ENCODE data around the gene PCNP. TPM values are rescaled to one million over a fixed set of nuclear protein-coding genes. Genes with fewer than 3 reads are reported as not detected.
"Not testable (repeated sequence)": the region's sequence is repeated elsewhere in the genome, so short reads cannot be mapped to it uniquely, and the experiment has no call there.

PCNP gene
- total RNA-seq, 2 donors from 2014 or later = 63.4 to 83.9 TPM

DNA sequence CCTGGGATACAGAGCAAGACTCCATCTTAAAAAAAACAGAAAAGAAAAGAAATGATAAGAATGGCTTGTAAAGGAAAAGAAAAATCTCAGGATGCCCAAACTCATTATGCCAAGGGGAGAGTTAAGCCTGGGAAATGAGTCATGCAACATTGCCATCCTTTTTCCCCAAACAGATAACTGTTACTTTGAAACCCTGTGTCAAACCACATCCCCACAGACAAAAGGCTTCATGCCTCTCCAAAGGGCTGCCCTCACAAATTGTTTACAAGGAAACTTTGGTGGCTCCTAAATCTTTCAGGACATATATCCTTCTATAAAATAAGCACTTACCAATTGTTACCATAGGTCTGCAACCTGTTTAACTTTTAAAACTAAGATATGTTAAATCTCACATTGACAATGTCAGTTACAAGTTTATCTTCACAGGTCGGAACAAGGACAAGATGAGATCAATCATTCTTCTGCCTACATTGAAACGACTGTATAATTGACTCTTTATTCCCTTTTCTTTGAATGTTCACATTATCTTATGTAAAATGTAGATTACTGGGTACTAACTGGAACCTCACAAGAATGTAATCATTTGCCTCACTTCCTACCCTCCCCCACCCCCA is 42.4 kb upstream of the PCNP start:
- Histone ChIP-seq H3K4me3 (no peak overlapping the region), H3K36me3 (no peaks in the 10 kb centered on the region), H3K9me3 (peaks cover 0 to 5% of the 10 kb centered on the region in 2 donors), H3K27me3 (no peaks in the 10 kb centered on the region), H3K4me1 (no peaks in the 10 kb centered on the region), H3K27ac (no peak overlapping the region)
- TF ChIP-seq, protein P1, sequence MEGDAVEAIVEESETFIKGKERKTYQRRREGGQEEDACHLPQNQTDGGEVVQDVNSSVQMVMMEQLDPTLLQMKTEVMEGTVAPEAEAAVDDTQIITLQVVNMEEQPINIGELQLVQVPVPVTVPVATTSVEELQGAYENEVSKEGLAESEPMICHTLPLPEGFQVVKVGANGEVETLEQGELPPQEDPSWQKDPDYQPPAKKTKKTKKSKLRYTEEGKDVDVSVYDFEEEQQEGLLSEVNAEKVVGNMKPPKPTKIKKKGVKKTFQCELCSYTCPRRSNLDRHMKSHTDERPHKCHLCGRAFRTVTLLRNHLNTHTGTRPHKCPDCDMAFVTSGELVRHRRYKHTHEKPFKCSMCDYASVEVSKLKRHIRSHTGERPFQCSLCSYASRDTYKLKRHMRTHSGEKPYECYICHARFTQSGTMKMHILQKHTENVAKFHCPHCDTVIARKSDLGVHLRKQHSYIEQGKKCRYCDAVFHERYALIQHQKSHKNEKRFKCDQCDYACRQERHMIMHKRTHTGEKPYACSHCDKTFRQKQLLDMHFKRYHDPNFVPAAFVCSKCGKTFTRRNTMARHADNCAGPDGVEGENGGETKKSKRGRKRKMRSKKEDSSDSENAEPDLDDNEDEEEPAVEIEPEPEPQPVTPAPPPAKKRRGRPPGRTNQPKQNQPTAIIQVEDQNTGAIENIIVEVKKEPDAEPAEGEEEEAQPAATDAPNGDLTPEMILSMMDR (IDR thresholded peaks at IDR 0.05) = no peak
- DNase-seq (ENCODE audit: low spot score) = no peak

DNA sequence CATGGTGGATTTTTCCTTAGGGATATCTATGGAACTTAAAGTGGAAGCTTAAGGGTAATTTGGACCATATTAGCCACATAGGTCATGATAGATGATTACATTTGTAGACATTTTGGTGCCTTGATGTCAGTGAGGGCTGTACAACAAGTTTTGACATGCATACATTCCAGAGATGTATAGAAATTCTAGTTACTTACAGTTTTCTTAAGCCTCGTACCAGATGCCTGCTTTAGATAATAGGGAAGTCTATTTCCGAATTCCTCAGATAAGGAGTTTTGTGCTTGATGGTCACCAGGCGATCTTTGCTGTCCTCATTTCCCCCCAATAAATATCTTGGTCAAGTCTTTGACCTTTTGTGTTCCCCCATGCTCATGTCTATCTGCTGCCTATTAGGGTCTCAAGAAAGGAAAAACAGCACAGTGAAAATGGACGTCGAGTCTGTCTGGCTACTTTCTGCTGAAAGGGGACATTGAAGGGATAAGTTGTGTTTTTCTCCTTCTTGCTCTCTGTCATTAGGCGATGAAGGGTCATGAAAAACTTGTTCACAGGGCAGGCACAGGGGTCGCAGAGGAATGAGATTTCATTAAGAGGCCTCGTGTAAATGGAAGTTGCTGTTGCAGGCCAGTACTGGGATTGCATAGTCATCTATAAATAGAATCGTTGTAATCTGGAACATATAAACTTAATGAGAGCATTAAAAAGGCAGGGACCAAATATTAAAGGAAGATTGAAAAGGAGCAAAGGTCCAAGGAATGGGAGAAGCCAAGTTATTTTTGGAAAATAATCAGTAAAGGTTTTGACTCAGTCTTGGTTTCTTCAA is 41.0 kb upstream of the PCNP start:
- no peaks in the 10 kb centered on the region for H3K27me3 ChIP-seq
- peaks cover 0 to 5% of the 10 kb centered on the region in 2 donors for H3K9me3 ChIP-seq
- H3K4me3 ChIP-seq = no peak overlapping the region
- H3K4me1 ChIP-seq = no peaks in the 10 kb centered on the region
- no peak for DNase-seq (ENCODE audit: low spot score)
- H3K27ac ChIP-seq = no peak overlapping the region
- H3K36me3 ChIP-seq = no peaks in the 10 kb centered on the region
- TF ChIP-seq, protein P1 (IDR thresholded peaks at IDR 0.05) = no peak

DNA sequence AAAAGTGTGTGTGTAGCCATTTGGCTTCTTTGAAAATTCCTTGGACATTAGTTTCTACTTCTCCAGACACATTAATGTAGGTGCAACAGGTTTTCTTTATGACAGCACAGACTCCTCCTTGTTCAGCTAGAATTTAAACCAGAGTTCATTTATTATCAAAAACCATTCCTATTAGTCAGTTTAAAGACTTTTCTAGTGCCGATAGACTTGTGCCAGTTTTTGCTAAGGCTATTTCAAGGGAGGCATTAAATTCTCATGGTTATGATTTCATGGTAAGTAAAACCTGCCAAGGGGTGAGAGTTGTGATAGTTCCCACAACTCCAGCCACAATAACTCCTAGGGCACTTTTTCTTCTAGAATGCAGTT is 40.4 kb upstream of the PCNP start:
- TF ChIP-seq, protein P1 (IDR thresholded peaks at IDR 0.05) = no peak
- Histone ChIP-seq H3K4me1 (no peaks in the 10 kb centered on the region), H3K27me3 (no peaks in the 10 kb centered on the region)

DNA sequence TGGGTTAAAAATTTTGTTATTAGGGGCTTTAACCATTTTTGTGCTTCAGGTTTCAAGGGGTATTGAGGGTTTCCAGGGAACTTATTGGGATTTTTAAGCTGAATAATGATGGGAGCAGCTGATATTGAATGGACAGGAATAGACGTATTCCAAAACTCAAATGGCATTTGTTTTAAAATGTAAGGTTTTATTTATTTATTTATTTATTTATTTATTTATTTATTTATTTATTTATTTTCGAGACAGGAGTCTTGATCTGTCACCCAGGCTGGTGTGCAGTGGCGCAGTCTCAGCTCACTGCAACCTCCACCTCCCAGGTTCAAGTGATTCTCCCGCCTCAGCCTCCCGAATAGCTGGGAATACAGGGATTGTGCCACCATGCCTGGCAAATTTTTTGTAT is 38.8 kb upstream of the PCNP start:
- no peak overlapping the region for H3K27ac ChIP-seq
- TF ChIP-seq, protein P1 (IDR thresholded peaks at IDR 0.05) = no peak
- H3K27me3 ChIP-seq = no peaks in the 10 kb centered on the region
- H3K36me3 ChIP-seq = no peaks in the 10 kb centered on the region
- DNase-seq (ENCODE audit: low spot score) = no peak
- no peaks in the 10 kb centered on the region for H3K4me1 ChIP-seq
- H3K4me3 ChIP-seq = no peak overlapping the region
- no peaks in the 10 kb centered on the region for H3K9me3 ChIP-seq

More for the DNA sequence above, 40.4 kb upstream of the PCNP start:
- no peaks in the 10 kb centered on the region for H3K36me3 ChIP-seq
- H3K9me3 ChIP-seq = peaks cover 0 to 5% of the 10 kb centered on the region in 2 donors
- no peak overlapping the region for H3K4me3 ChIP-seq
- no peak overlapping the region for H3K27ac ChIP-seq
- DNase-seq (ENCODE audit: low spot score) = no peak

DNA sequence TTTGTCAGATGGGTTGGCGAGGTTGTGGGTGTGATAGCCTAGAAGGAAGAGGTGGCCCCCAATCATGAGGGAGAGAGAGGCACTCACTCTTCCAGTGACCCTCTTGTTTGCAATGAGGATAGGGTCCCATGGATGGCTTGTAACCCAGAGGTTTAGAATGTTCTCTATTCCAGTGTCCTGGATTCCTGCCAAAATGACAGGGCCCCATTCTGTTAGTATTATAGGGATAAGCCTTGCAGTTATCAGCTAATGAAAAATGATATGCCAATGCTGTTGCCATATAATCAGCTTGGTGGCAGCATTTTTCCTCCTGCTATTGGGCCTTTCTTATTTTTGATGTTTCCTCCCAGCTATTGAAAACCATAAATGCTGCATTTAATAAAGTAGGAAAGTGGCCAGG is 37.7 kb upstream of the PCNP start:
- Histone ChIP-seq H3K4me3 (no peak overlapping the region), H3K27ac (no peak overlapping the region), H3K4me1 (no peaks in the 10 kb centered on the region), H3K27me3 (no peaks in the 10 kb centered on the region), H3K36me3 (no peaks in the 10 kb centered on the region), H3K9me3 (no peaks in the 10 kb centered on the region)
- DNase-seq (ENCODE audit: low spot score) = no peak
- TF ChIP-seq, protein P1 (IDR thresholded peaks at IDR 0.05) = no peak

DNA sequence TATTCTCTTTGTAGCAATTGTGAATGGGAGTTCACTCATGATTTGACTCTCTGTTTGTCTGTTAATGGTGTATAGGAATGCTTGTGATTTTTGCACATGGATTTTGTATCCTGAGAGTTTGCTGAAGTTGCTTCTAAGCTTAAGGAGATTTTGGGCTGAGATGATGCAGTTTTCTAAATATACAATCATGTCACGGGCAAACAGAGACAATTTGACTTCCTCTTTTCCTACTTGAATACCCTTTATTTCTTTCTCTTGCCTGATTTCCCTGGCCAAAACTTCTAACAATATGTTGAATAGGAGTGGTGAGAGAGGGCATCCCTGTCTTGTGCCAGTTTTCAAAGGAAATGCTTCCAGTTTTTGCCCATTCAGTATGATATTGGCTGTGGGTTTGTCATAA is 37.0 kb upstream of the PCNP start:
- H3K9me3 ChIP-seq; H3K4me1 ChIP-seq; H3K27ac ChIP-seq; DNase-seq (ENCODE audit: low spot score); H3K27me3 ChIP-seq; H3K4me3 ChIP-seq; H3K36me3 ChIP-seq: not testable (repeated sequence)

Measured in right atrium auricular region (tissue), 2 donors.